GM06990 (cell line): ENCODE measurements around the gene CHST13.
A peak's percentile ranks its signal among the peaks of the same experiment; 100 is the strongest.

Experiments
- DNase-seq: peaks from one replicate; pipeline ENCODE4 v3.0.0-alpha.2; 2011; ENCODE audit not compliant: insufficient read length; ENCODE audit errors: extremely low read depth
- H3K27me3 ChIP-seq: replicated peaks from 2 replicates; pipeline ENCODE4 v1.6.0; 2011; ENCODE audit warnings: low read length; ENCODE audit not compliant: control insufficient read depth, insufficient read depth
- H3K36me3 ChIP-seq: 2 replicates; pipeline ENCODE4 v1.5.1; 2011; ENCODE audit warnings: low read length; ENCODE audit not compliant: control insufficient read depth, insufficient read depth
- H3K4me3 ChIP-seq: replicated peaks from 2 replicates; pipeline ENCODE4 v1.5.1; 2011; ENCODE audit warnings: low read depth, mild to moderate bottlenecking, control low read depth, low read length
- CTCF ChIP-seq: IDR thresholded peaks from 2 replicates; pipeline ENCODE4 v1.5.1; 2011; ENCODE audit warnings: low read length, control low read depth, mild to moderate bottlenecking, inconsistent platforms; ENCODE audit not compliant: insufficient read depth, poor library complexity, severe bottlenecking

The CHST13 gene

GRCh38 chr3:126523745-126524428, at the start of gene CHST13:
CHST13 (plus strand) TSS chr3:126524155; CDS start chr3:126524333, 178 bp downstream.
- DNase-seq, result no peak
- no peaks in the 10 kb centered on the region for H3K36me3 ChIP-seq
- H3K4me3 ChIP-seq, result no peak within 1 kb of the TSS
- TF ChIP-seq CTCF, result no peak
- peaks cover 1% of the 10 kb centered on the region; the same call in 1 of the 2 replicates for H3K27me3 ChIP-seq

GRCh38 chr3:126474498-126475412, 49.2 kb upstream of the CHST13 start:
- peak; percentile 77 for DNase-seq
- no peaks in the 10 kb centered on the region for H3K27me3 ChIP-seq
- TF ChIP-seq CTCF, result peak; percentile 11
- H3K4me3 ChIP-seq, result peak overlapping the region; percentile 88
- H3K36me3 ChIP-seq, result peaks cover 9% of the 10 kb centered on the region

GRCh38 chr3:126475413-126476114, 48.4 kb upstream of the CHST13 start, which contains the start of gene ZXDC:
ZXDC (minus strand) TSS chr3:126475891; CDS start chr3:126475865, 26 bp downstream.
- DNase-seq, result peak; percentile 98
- no peaks in the 10 kb centered on the region; the same call in 1 of the 2 replicates for H3K27me3 ChIP-seq
- peak; percentile 57 for TF ChIP-seq CTCF
- H3K36me3 ChIP-seq, result peaks cover 3% of the 10 kb centered on the region; the same call in 1 of the 2 replicates
- H3K4me3 ChIP-seq, result peak within 1 kb of the TSS; percentile 88

GRCh38 chr3:126476166-126477060, 47.5 kb upstream of the CHST13 start:
- Histone ChIP-seq H3K4me3 (peak overlapping the region; percentile 60), H3K36me3 (no peaks in the 10 kb centered on the region), H3K27me3 (no peaks in the 10 kb centered on the region; the same call in 1 of the 2 replicates)
- DNase-seq, result peak; percentile 67
- no peak for TF ChIP-seq CTCF

GRCh38 chr3:126477061-126477380, 46.9 kb upstream of the CHST13 start:
- Histone ChIP-seq H3K36me3 (no peaks in the 10 kb centered on the region), H3K27me3 (no peaks in the 10 kb centered on the region; the same call in 1 of the 2 replicates), H3K4me3 (no peak overlapping the region)
- no peak for DNase-seq
- no peak for TF ChIP-seq CTCF
